SK-N-SH (cell line): ENCODE data around the gene PES1. TPM values are rescaled to one million over a fixed set of nuclear protein-coding genes. Genes with fewer than 3 reads are reported as not detected.

Source experiments
- CTCF ChIA-PET: fragments of 300-600, 350-600 bp; formaldehyde crosslinking; extraction: SDS; loops from one replicate; lab custom pipeline; 2021; lab: Yijun Ruan, JAX
- POLR2A ChIA-PET: fragments of 350-600 bp; sonication (Branson Sonifier 250); formaldehyde crosslinking; extraction: SDS; loops from one replicate; lab custom pipeline; 2020; ENCODE audit warnings: antibody characterized with exemption, inconsistent platforms; lab: Yijun Ruan, JAX
- DNase-seq: peaks from one replicate; pipeline ENCODE4 v3.0.0; 2012
- H2AFZ ChIP-seq: fragments of 200-600 bp; sonication (generic); 2 replicates; pipeline ENCODE4 v1.8.1; 2016; ENCODE audit warnings: antibody characterized with exemption, mild to moderate bottlenecking, low read depth
- H3F3A ChIP-seq: fragments of 200-600 bp; sonication (generic); replicated peaks from 2 replicates; pipeline ENCODE3; 2016; ENCODE audit warnings: antibody characterized with exemption, mild to moderate bottlenecking; ENCODE audit not compliant: insufficient read depth
- H3K27ac ChIP-seq, 2 experiments: fragments of 200-500 bp in 1 of 2; fragments of 200-600 bp in 1 of 2; sonication (Bioruptor generic) in 1 of 2; sonication (generic), shearing (Covaris generic) in 1 of 2; 2 replicates each; pipeline versions ENCODE4 v1.5.1 to v1.6.1; 2014 to 2016; ENCODE audit warnings: low read depth in 2 of 2, inconsistent platforms in 1 of 2, low read length in 1 of 2, mild to moderate bottlenecking in 1 of 2, mixed read lengths in 1 of 2
- H3K27me3 ChIP-seq: fragments of 200-600 bp; sonication (generic), shearing (Covaris generic); 2 replicates; pipeline ENCODE4 v1.6.1; 2016; ENCODE audit warnings: mixed run types; ENCODE audit not compliant: insufficient read depth
- H3K36me3 ChIP-seq, 2 experiments: fragments of 200-500 bp in 1 of 2; fragments of 200-600 bp in 1 of 2; sonication (Bioruptor generic) in 1 of 2; sonication (generic) in 1 of 2; replicated peaks in 1 of 2; 2 replicates each; pipeline versions ENCODE3 to v1.5.1; 2014 to 2016; ENCODE audit warnings: low read length in 1 of 2, mild to moderate bottlenecking in 1 of 2; ENCODE audit not compliant: insufficient read depth in 2 of 2, control insufficient read depth in 1 of 2
- H3K4me1 ChIP-seq, 2 experiments: fragments of 200-500 bp in 1 of 2; fragments of 200-600 bp in 1 of 2; sonication (Bioruptor generic) in 1 of 2; sonication (generic), shearing (Covaris generic) in 1 of 2; 2 replicates each; pipeline versions ENCODE4 v1.5.1 to v1.6.1; 2014 to 2016; ENCODE audit warnings: low read depth in 1 of 2, low read length in 1 of 2, mixed run types in 1 of 2; ENCODE audit not compliant: insufficient read depth in 2 of 2, control insufficient read depth in 1 of 2
- H3K4me2 ChIP-seq: fragments of 200-600 bp; sonication (generic), shearing (Covaris generic); 2 replicates; pipeline ENCODE4 v1.6.1; 2017; ENCODE audit warnings: mixed run types
- H3K4me3 ChIP-seq, 2 experiments: fragments of 200-500 bp in 1 of 2; fragments of 200-600 bp in 1 of 2; sonication (Bioruptor generic) in 1 of 2; sonication (generic), shearing (Covaris generic) in 1 of 2; 2 replicates each; pipeline versions ENCODE4 v1.5.1 to v1.8.1; 2014 to 2016; ENCODE audit warnings: low read depth in 2 of 2, inconsistent platforms in 1 of 2, low read length in 1 of 2, mild to moderate bottlenecking in 1 of 2, mixed read lengths in 1 of 2, moderate library complexity in 1 of 2
- H3K79me2 ChIP-seq: fragments of 200-600 bp; sonication (generic); 2 replicates; pipeline ENCODE4 v1.8.1; 2017; ENCODE audit warnings: mild to moderate bottlenecking; ENCODE audit not compliant: insufficient read depth
- H3K9ac ChIP-seq: fragments of 200-600 bp; sonication (generic); 2 replicates; pipeline ENCODE4 v1.6.1; 2017; ENCODE audit warnings: mixed run types
- H3K9me2 ChIP-seq: fragments of 200-600 bp; sonication (generic); 2 replicates; pipeline ENCODE4 v1.6.1; 2017; ENCODE audit warnings: mixed run types
- H3K9me3 ChIP-seq: fragments of 200-600 bp; sonication (generic); 2 replicates; pipeline ENCODE4 v1.6.1; 2017; ENCODE audit warnings: mixed run types, mild to moderate bottlenecking, moderate library complexity
- H4K20me1 ChIP-seq: fragments of 200-600 bp; sonication (generic); 2 replicates; pipeline ENCODE4 v1.6.1; 2017; ENCODE audit warnings: mild to moderate bottlenecking, mixed run types; ENCODE audit not compliant: insufficient read depth
- CTCF ChIP-seq: fragments of 200-600 bp; sonication (generic); IDR thresholded peaks from 2 replicates; pipeline ENCODE4 v1.6.1; 2017; ENCODE audit warnings: antibody characterized with exemption, mild to moderate bottlenecking, moderate library complexity
- FOSL2 ChIP-seq: IDR thresholded peaks from 2 replicates; pipeline ENCODE4 v1.4.0; 2012; ENCODE audit warnings: low read depth, mild to moderate bottlenecking, moderate library complexity, borderline replicate concordance
- RAD21 ChIP-seq: IDR thresholded peaks from 2 replicates; pipeline ENCODE4 v1.6.1; 2012; ENCODE audit warnings: mild to moderate bottlenecking, low read length
- SMC3 ChIP-seq: IDR thresholded peaks from 2 replicates; pipeline ENCODE4 v1.6.1; 2012; ENCODE audit warnings: low read depth, low read length, improper control_type of control experiment
- TEAD4 ChIP-seq: IDR thresholded peaks from 2 replicates; pipeline ENCODE4 v1.4.0; 2012; ENCODE audit warnings: mild to moderate bottlenecking, borderline replicate concordance; ENCODE audit not compliant: insufficient read depth
- USF2 ChIP-seq: fragments of 150-350 bp; IDR thresholded peaks from 2 replicates; pipeline ENCODE4 v1.6.1; 2017; ENCODE audit warnings: antibody characterized with exemption, low read length, low read depth, borderline replicate concordance
- WGBS: methylation state at CpG from one replicate; pipeline ENCODE4 v1.1.6; 2017; ENCODE audit warnings: low lambda C conversion rate; 5-methylcytosine and 5-hydroxymethylcytosine counted together
- polyA plus RNA-seq, 3 experiments: library from polyadenylated mRNA; depleted of rRNA; stranded (reverse); fragments of >200 nt; gene quantifications; 2 replicates each; pipeline ENCODE4 v1.2.3, GENCODE V29; 2012

Gene PES1
- polyA plus RNA-seq, 1 of the 3 experiments (the other 2 are of a cell fraction), result 109 TPM

- H3K9ac ChIP-seq, result no peak overlapping the region
- no peak overlapping the region for H3K4me2 ChIP-seq
- H3K4me1 ChIP-seq, result no peaks in the 10 kb centered on the region; a peak in 1 of 4 replicates
- TF ChIP-seq CTCF, result peak; percentile 10; the same call in 1 of the 2 replicates
- peak; percentile 38; the same call in 1 of the 2 replicates for TF ChIP-seq RAD21
- no peak for TF ChIP-seq SMC3
- TF ChIP-seq TEAD4, result no peak
- TF ChIP-seq USF2, result no peak
- WGBS, result 63% methylated on average over 2 of the region's 6 CpGs
- H3K9me2 ChIP-seq, result no peaks in the 10 kb centered on the region
- no peaks in the 10 kb centered on the region for H3K79me2 ChIP-seq
- H4K20me1 ChIP-seq, result no peaks in the 10 kb centered on the region
- peak; percentile 57 for DNase-seq
- ChIA-PET CTCF (interaction anchor here (0.9 to 1.3 kb wide), 3 partner anchors 15 to 130 kb away, joined by 3 to 4 read pairs (median 3); no protein-coding TSS in a partner anchor), POLR2A (no interaction called here)
- no peaks in the 10 kb centered on the region for H3K9me3 ChIP-seq
- H3K27me3 ChIP-seq, result no peaks in the 10 kb centered on the region
- no peak overlapping the region for H3K4me3 ChIP-seq
- no peak overlapping the region for H2AFZ ChIP-seq
- no peaks in the 10 kb centered on the region for H3K36me3 ChIP-seq
- no peaks in the 10 kb centered on the region for H3F3A ChIP-seq
- no peak overlapping the region for H3K27ac ChIP-seq
Measured at GRCh38 chr22:30556388-30556787, 35.3 kb downstream of the PES1 start.

GRCh38 chr22:30555282-30556210 lies 36.2 kb downstream of the PES1 start:
- Histone ChIP-seq H2AFZ (no peak overlapping the region), H3K36me3 (no peaks in the 10 kb centered on the region), H3F3A (no peaks in the 10 kb centered on the region), H3K79me2 (no peaks in the 10 kb centered on the region), H3K9me3 (no peaks in the 10 kb centered on the region), H4K20me1 (no peaks in the 10 kb centered on the region), H3K9ac (no peak overlapping the region), H3K4me1 (no peaks in the 10 kb centered on the region; a peak in 1 of 4 replicates), H3K27ac (no peak overlapping the region), H3K9me2 (no peaks in the 10 kb centered on the region), H3K27me3 (no peaks in the 10 kb centered on the region), H3K4me2 (no peak overlapping the region), H3K4me3 (no peak overlapping the region)
- ChIA-PET CTCF (interaction anchor here (1.2 to 1.3 kb wide), 2 partner anchors 18 to 129 kb away, joined by 3 to 4 read pairs; no protein-coding TSS in a partner anchor), POLR2A (no interaction called here)
- DNase-seq, result no peak
- TF ChIP-seq RAD21 (peak; percentile 23), CTCF (peak; percentile 6; the same call in 1 of the 2 replicates), FOSL2 (no peak)
- WGBS, result 93% methylated on average over 54 of the region's 73 CpGs
